B cell (primary cell): ENCODE measurements around the gene KBTBD13.

Source experiments
- CTCF ChIP-seq: fragments of 200-600 bp; IDR thresholded peaks from one replicate; pipeline ENCODE4 v1.8.0; 2022; ENCODE audit warnings: antibody characterized with exemption, mild to moderate bottlenecking
- EZH2 ChIP-seq: IDR thresholded peaks from 2 replicates; pipeline ENCODE4 v1.6.1; 2012; ENCODE audit warnings: borderline replicate concordance, low read depth, mild to moderate bottlenecking, moderate library complexity, low read length; ENCODE audit not compliant: insufficient read depth, poor library complexity, severe bottlenecking

- TF ChIP-seq CTCF (peak; percentile 64), EZH2 (no peak)
These were observed 43.6 kb upstream of the KBTBD13 start for GRCh38 chr15:65032801-65033537.
